CD4-positive, alpha-beta T cell (primary cell): ENCODE results near the gene SNCAIP. TPM values are rescaled to one million over a fixed set of nuclear protein-coding genes. Genes with fewer than 3 reads are reported as not detected.

ENCODE experiments used
- ATAC-seq: fragments of 200-7000 bp; cut with Tn5 transposase; one replicate; pipeline ENCODE4 v1.10.0; 2022; ENCODE audit warnings: mild to moderate bottlenecking; ENCODE audit not compliant: poor library complexity
- CTCF ChIA-PET: fragments of 350-600 bp; sonication (Branson Sonifier 250); formaldehyde crosslinking; loops from one replicate; lab custom pipeline; 2021; ENCODE audit warnings: antibody characterized with exemption, inconsistent platforms; lab: Charles Lee
- POLR2A ChIA-PET: fragments of 350-600 bp; sonication (Branson Sonifier 250); formaldehyde crosslinking; loops from one replicate; lab custom pipeline; 2021; ENCODE audit warnings: antibody characterized with exemption, inconsistent platforms; lab: Charles Lee
- DNase-seq, 14 experiments: peaks; one replicate each; pipeline ENCODE4 v3.0.0-alpha.2; 2013 to 2020; ENCODE audit warnings: mixed read lengths in 2 of 14
- H3K27ac ChIP-seq, 2 donors: one replicate each; pipeline versions ENCODE4 v1.5.1 to v1.7.0; 2013; ENCODE audit warnings: low read length in 2 of 2, low read depth in 1 of 2, mild to moderate bottlenecking in 1 of 2
- H3K27me3 ChIP-seq, 2 experiments: 1 replicate in 1 of 2; 2 replicates in 1 of 2; pipeline versions ENCODE4 v1.6.1 to v1.7.0; 2013; ENCODE audit warnings: low read length in 2 of 2, control low read depth in 1 of 2, mild to moderate bottlenecking in 1 of 2, moderate library complexity in 1 of 2; ENCODE audit not compliant: insufficient read depth in 2 of 2, control insufficient read depth in 1 of 2
- H3K36me3 ChIP-seq: one replicate; pipeline ENCODE4 v1.6.1; 2013; ENCODE audit warnings: low read length, control low read depth; ENCODE audit not compliant: insufficient read depth
- H3K4me1 ChIP-seq: one replicate; pipeline ENCODE4 v1.6.1; 2013; ENCODE audit warnings: low read length, control low read depth; ENCODE audit not compliant: insufficient read depth
- H3K4me3 ChIP-seq: one replicate; pipeline ENCODE4 v1.5.1; 2013; ENCODE audit warnings: mild to moderate bottlenecking, low read length, moderate library complexity
- H3K9me3 ChIP-seq, 2 experiments: 1 replicate in 1 of 2; 2 replicates in 1 of 2; pipeline versions ENCODE4 v1.6.1 to v1.7.0; 2013; ENCODE audit warnings: low read length in 2 of 2, mild to moderate bottlenecking in 2 of 2, control low read depth in 1 of 2, moderate library complexity in 1 of 2; ENCODE audit not compliant: control insufficient read depth in 1 of 2, insufficient read depth in 1 of 2
- H3K27ac Mint-ChIP-seq: one replicate; pipeline ENCODE4 v1.8.0; 2020; ENCODE audit warnings: mixed read lengths
- H3K27me3 Mint-ChIP-seq: one replicate; pipeline ENCODE4 v1.8.0; 2021; ENCODE audit warnings: mixed read lengths
- H3K36me3 Mint-ChIP-seq: one replicate; pipeline ENCODE4 v1.8.0; 2021; ENCODE audit warnings: low read depth, mixed read lengths
- H3K4me1 Mint-ChIP-seq: one replicate; pipeline ENCODE4 v1.8.0; 2021; ENCODE audit warnings: low read depth, mixed read lengths
- H3K4me3 Mint-ChIP-seq: one replicate; pipeline ENCODE4 v1.8.0; 2020; ENCODE audit warnings: mild to moderate bottlenecking, mixed read lengths
- H3K9me3 Mint-ChIP-seq: one replicate; pipeline ENCODE4 v1.8.0; 2020; ENCODE audit warnings: mixed read lengths
- CTCF ChIP-seq: fragments of 200-600 bp; IDR thresholded peaks from one replicate; pipeline ENCODE4 v1.8.0; 2022; ENCODE audit warnings: antibody characterized with exemption, mild to moderate bottlenecking
- intact Hi-C, 2 experiments: fragments of 100-400 bp; cut with DNase I in 1 of 2; cut with micrococcal nuclease in 1 of 2; formaldehyde crosslinking; loops; one replicate each; pipeline versions ENCODE4 v1.15.1 to v1.9.0; 2023 to 2025; cut with DNase I, micrococcal nuclease
- total RNA-seq, 174 experiments: library from RNA in 2 of 174; stranded (reverse) in 2 of 174; gene quantifications; one replicate each; pipeline ENCODE4 v1.2.3 and lab custom pipeline; 2021 to 2026

Gene SNCAIP
- total RNA-seq, 2 experiments from 2014 or later = not detected

- no peaks in the 10 kb centered on the region for H3K27me3 ChIP-seq
- H3K27me3 Mint-ChIP-seq = no peaks in the 10 kb centered on the region
- H3K36me3 ChIP-seq = no peaks in the 10 kb centered on the region
- no peak overlapping the region for H3K4me3 Mint-ChIP-seq
- H3K27ac ChIP-seq = no peak overlapping the region
- no peaks in the 10 kb centered on the region for H3K4me1 Mint-ChIP-seq
- intact Hi-C loops = no loop called here
- H3K9me3 Mint-ChIP-seq = no peaks in the 10 kb centered on the region
- TF ChIP-seq CTCF = no peak
- H3K27ac Mint-ChIP-seq = no peak overlapping the region
- ATAC-seq (no peak), DNase-seq (no peak)
- ChIA-PET POLR2A (no interaction called here), CTCF (no interaction called here)
- H3K9me3 ChIP-seq = no peaks in the 10 kb centered on the region
- H3K4me3 ChIP-seq = no peak overlapping the region
- H3K36me3 Mint-ChIP-seq = no peaks in the 10 kb centered on the region
- H3K4me1 ChIP-seq = no peaks in the 10 kb centered on the region
Measured at GRCh38 chr5:122429545-122430318, 117.7 kb downstream of the SNCAIP start.

- no peaks in the 10 kb centered on the region for H3K27me3 ChIP-seq
- DNase-seq (no peak), ATAC-seq (no peak)
- H3K36me3 Mint-ChIP-seq = no peaks in the 10 kb centered on the region
- no peak overlapping the region for H3K27ac ChIP-seq
- no peaks in the 10 kb centered on the region for H3K9me3 ChIP-seq
- no peak overlapping the region for H3K27ac Mint-ChIP-seq
- H3K4me3 Mint-ChIP-seq = no peak overlapping the region
- no peaks in the 10 kb centered on the region for H3K4me1 Mint-ChIP-seq
- H3K9me3 Mint-ChIP-seq = no peaks in the 10 kb centered on the region
- ChIA-PET CTCF (no interaction called here), POLR2A (no interaction called here)
- H3K4me3 ChIP-seq = no peak overlapping the region
- H3K4me1 ChIP-seq = no peaks in the 10 kb centered on the region
- intact Hi-C loops = no loop called here
- TF ChIP-seq CTCF = no peak
- no peaks in the 10 kb centered on the region for H3K27me3 Mint-ChIP-seq
- no peaks in the 10 kb centered on the region for H3K36me3 ChIP-seq
Measured at GRCh38 chr5:122430319-122430586, 118.2 kb downstream of the SNCAIP start.

- no peak overlapping the region for H3K4me3 Mint-ChIP-seq
- CTCF ChIA-PET = no interaction called here
- Histone ChIP-seq H3K9me3 (no peaks in the 10 kb centered on the region), H3K27ac (no peak overlapping the region), H3K4me3 (no peak overlapping the region), H3K27me3 (no peaks in the 10 kb centered on the region), H3K4me1 (no peaks in the 10 kb centered on the region), H3K36me3 (no peaks in the 10 kb centered on the region)
- intact Hi-C loops = no loop called here
- TF ChIP-seq CTCF = no peak
- DNase-seq = no peak
- no peaks in the 10 kb centered on the region for H3K9me3 Mint-ChIP-seq
- no peaks in the 10 kb centered on the region for H3K4me1 Mint-ChIP-seq
- no peaks in the 10 kb centered on the region for H3K27me3 Mint-ChIP-seq
- ATAC-seq = no peak
- no peaks in the 10 kb centered on the region for H3K36me3 Mint-ChIP-seq
- no peak overlapping the region for H3K27ac Mint-ChIP-seq
- POLR2A ChIA-PET = no interaction called here
Measured at GRCh38 chr5:122431298-122431697, 119.3 kb downstream of the SNCAIP start.
